Body of pancreas (tissue), 4 donors: Measurements from ENCODE around the gene FRMD4B.

ENCODE experiments used
- CTCF ChIP-seq, 7 experiments: fragments of 450-650 bp in 4 of 7; fragments of 200-600 bp in 3 of 7; sonication (generic) in 3 of 7; IDR thresholded peaks; one replicate each; pipeline ENCODE4 v1.5.1; 2016 to 2019; ENCODE audit warnings: antibody characterized with exemption in 7 of 7
- POLR2A ChIP-seq, 3 donors: fragments of 450-650 bp; IDR thresholded peaks; one replicate each; pipeline ENCODE4 v1.6.1; 2016; ENCODE audit warnings: antibody characterized with exemption in 3 of 3, mild to moderate bottlenecking in 2 of 3

DNA sequence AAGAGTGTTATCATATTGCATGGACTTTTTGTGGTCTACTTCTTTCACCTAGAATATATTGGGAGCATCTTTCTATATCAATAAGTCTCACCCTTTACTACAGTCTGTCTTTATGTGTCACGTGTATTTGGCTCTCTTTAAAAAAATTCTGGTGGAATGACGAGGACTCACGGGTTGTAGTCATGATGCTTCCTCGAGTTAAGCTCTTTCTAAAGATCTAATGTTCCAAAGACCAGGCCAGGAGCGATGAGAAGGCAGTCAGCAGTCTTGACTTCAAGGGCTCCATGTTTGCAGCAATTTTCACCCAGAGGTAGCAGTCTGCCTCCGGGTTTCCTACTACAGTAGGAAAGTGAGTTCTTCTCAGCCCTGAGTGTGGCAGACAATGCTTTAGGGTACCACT lies 88.9 kb downstream of the FRMD4B start:
- no peak for TF ChIP-seq POLR2A (IDR thresholded peaks at IDR 0.05)
- no peak for TF ChIP-seq CTCF (IDR thresholded peaks at IDR 0.05)
